ENCODE measurements around the gene RAD9A.
A peak's percentile ranks its signal among the peaks of the same experiment; 100 is the strongest.

GRCh38 chr11:67428052-67429001 is 36.5 kb downstream of the RAD9A start, which contains the start of gene RPS6KB2:
- TF ChIP-seq ZNF510 (tag by site-specific recombination; IDR thresholded peaks at IDR 0.05; ENCODE audit: insufficient replicate concordance), result no peak
- TF ChIP-seq PRDM10 (tag by site-specific recombination; IDR thresholded peaks at IDR 0.05), result peak; percentile 83
- TF ChIP-seq CTCF (tag by site-specific recombination; IDR thresholded peaks at IDR 0.05), result no peak

Measured in HEK293 (cell line).